ENCODE data around the gene CTCFL. TPM values are rescaled to one million over a fixed set of nuclear protein-coding genes. Genes with fewer than 3 reads are reported as not detected.

The CTCFL gene
- total RNA-seq, 1 experiment from 2014 or later: not detected

DNA sequence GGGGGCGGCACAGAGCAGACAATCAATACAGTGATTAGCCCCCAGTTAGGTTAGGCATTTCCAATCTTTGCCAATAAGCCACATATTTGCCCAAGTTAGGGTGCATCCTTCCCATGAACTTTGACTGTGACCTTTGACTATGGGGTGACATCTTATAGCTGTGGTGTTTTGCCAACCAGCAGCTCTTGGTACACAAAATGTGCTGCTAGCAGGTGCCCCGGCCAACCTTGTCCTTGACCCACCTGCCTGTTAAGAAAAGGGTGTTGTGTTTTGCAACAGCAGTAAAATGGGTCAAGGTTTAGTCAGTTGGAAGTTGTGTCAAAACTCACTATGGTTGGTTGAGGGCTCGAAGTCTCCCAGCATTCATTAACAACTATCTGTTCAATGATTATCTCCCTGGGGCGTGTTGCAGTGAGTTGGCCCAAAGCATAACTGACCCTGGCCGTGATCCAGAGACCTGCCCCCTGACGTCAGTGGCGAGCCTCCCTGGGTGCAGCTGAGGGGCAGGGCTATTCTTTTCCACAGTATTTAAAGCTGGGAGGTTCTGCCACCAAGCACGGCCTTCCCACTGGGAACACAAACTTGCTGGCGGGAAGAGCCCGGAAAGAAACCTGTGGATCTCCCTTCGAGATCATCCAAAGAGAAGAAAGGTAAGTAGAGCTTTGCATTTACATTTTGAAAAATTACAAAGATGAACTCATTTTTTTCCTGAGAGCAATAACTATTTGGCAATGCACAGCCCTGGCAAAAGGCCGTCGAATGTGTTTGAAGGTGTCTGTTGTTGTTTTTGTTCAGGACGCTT lies 35.8 kb upstream of the CTCFL start, which contains the start of gene PCK1:
Gene PCK1 (plus strand): TSS at position 557 of the 802 bp plus-strand sequence. CDS start 302 bp downstream, outside the sequence.
- no peak for DNase-seq (ENCODE audit: low read depth)

GRCh38 chr20:57559658-57560553 lies 35.0 kb upstream of the CTCFL start:
- no peak for DNase-seq (ENCODE audit: low read depth)

DNA sequence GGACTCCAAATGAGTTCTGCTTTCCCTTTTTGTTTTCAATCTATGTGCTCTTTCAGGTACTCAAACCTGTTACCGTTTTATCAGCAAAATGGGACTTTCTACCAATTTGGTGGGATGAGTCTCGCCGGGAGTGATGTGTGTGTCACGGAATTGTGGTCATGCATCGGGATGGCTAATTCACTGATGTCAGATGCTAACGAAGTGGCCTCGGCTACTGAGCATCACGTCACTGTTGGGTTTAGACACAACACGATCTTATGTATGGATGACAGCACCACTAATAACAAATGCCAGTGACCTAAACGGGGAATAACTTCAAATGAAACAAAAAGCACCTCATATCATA lies 34.3 kb upstream of the CTCFL start:
- no peak for DNase-seq (ENCODE audit: low read depth)

GRCh38 chr20:57558614-57559288 lies 33.8 kb upstream of the CTCFL start:
- no peak for DNase-seq (ENCODE audit: low read depth)

GRCh38 chr20:57557926-57558613 lies 33.1 kb upstream of the CTCFL start:
- no peak for DNase-seq (ENCODE audit: low read depth)

DNA sequence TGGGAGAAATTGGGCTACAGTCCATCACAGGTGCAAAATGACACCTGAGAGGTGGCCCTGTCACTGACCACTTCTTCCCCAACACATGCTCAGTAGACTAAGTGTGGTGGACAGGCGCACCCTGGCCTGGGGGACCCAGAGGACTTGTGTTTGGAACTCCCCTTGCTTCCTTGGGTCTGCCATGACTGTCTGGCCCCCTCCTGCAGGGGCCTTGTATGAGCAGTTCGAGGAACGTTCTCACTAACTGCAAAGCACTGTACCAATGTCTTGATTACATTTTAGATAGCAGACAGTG lies 32.0 kb upstream of the CTCFL start:
- no peak for DNase-seq (ENCODE audit: low read depth)

- no peak for DNase-seq (ENCODE audit: low read depth)
These were observed 30.7 kb upstream of the CTCFL start for GRCh38 chr20:57555457-57556184.

DNA sequence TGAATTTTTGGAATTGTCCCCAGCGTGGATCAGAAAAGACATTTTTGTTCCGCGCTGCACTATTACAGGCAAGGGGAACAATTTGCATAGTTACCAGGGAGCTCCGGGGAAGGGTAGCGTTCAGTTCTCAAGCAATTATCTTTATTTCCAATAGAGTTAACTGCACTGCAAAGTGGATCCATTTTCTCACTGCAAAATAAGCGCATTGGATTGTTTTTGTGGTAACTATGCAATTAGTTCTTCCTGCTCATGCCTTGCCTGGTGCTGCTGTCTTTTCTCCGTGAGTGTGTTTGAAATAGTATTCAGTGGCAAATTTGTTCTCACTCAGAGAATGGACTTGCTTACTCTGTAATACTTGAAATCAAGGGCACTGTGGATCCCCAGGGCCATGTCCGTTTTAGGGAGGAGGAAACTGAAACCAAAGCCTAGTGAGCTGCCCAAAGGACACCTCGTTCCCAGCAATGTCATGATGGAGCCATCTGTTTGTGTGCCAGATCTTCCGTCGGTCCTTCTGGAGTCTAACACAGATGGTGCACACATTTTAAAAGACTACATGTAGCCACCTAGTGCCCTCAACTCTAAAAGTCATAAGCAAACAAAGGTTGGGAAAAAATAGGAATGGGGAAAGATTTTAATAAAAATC lies 28.6 kb upstream of the CTCFL start:
- DNase-seq (ENCODE audit: low read depth): no peak

GRCh38 chr20:57552471-57552870 lies 27.5 kb upstream of the CTCFL start:
- no peak for DNase-seq (ENCODE audit: low read depth)

DNA sequence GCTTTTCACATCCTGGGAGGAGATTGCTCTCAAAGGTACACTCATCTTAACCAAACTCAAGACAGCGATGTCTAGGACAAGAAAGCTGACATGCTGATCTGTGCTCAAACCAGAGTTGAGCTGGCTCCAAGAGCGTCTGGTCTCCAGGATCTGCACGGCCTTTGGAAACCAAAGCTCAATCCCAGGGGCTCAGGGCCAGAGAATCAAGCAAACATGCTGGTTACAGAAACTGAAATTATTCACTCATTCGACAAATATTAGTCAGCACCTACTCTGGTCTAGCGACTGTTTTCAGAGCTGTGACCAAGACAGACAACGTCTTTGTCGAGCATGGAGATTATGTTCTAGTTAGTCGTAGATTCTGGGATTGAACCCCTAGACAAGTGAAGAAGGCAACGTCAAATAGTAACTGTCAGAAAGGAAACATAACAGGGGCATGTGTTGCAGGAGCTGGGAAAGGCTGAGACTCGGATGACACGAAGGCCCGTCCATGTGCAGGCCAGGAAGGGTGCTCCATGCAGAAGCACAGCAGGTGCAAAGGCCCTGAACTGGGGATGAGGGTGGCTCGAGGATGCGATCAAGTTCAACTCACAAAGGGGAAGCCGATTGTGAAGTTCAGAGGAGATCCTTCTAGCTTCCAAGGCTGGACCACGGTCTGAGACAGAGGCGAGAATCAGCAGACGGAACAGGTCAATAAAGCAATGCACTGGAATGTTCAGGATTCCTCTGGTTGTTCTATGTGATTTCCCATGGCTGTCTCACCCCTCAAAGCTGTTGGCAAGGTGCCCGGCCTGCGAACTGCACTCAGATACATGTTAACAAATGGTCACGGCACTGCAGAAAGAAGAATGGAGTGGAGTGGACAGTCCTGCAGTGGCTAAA lies 23.5 kb upstream of the CTCFL start:
- no peak for DNase-seq (ENCODE audit: low read depth)

- no peak for DNase-seq (ENCODE audit: low read depth)
These were observed 22.2 kb upstream of the CTCFL start for GRCh38 chr20:57546956-57547649.

DNA sequence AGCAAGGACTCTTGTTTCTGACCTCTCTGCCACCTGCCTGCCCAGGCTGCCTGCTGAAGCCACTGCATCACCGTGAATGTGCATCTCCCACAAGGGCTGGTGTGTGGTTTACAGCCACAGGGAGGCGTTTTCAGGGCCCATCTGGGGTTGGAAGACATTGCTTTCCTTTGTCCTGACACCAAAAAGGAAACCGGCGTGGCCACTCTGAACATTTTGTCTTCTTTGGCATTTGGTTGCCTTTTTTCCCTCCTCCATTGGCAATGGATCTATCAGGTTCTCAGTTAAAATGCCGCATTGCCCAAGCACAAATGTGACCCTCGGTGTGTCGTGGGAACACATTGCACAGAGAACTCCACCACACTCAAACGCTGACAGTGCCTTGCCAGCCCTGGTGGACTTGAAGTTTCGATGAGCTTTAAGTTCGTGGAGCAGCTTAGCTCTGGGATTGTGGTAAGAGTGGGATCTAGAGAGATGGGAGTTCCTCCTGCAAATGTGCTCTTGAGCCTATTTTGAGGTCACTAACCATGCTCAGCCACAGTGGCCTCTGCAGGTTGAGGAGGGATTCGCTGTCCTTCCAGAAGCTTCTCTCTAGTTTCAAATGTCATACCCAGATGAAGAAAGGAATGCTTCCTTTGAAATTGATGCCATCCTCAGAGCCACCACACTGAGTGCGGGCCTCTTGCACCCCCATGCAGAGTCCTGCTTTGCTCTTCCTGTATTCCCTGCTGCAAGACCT lies 21.2 kb upstream of the CTCFL start:
- DNase-seq (ENCODE audit: low read depth): no peak

GRCh38 chr20:57544838-57545564 lies 20.1 kb upstream of the CTCFL start:
- DNase-seq (ENCODE audit: low read depth): no peak

- no peak for DNase-seq (ENCODE audit: low read depth)
These were observed 18.8 kb upstream of the CTCFL start for GRCh38 chr20:57543754-57544153.

DNA sequence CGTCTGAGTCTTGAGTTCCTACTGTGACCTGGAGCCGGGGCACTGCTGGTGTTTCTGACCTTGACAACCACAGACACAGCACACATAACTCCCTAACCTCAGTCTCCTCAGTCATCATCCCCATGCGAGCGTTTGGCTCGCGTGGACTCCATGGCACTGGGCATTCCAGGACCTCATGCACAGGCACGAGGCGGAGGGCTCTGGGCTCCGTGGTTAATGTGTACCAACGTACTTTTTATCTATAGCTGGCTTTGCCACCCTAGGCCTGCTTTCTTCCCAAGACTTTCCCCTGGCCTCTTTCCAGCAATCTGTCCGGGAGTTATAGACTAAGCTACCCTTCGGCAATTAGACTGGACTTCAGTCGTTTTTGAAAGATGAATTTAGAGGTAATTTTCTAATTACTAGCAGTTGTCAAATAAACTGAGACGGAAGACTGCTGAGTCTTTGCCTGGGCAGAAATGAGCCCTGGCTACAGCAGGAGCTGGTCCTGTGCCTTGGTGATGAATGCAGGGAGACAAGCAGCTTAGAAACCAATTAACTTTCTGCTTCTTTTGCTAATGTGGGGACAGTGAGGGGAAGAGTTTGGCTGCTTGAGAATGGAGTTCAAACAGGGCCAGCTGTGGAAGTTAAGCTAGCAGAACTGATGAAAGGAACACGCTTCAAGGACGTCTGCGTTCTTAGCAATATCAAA lies 16.1 kb upstream of the CTCFL start:
- DNase-seq (ENCODE audit: low read depth): no peak

DNA sequence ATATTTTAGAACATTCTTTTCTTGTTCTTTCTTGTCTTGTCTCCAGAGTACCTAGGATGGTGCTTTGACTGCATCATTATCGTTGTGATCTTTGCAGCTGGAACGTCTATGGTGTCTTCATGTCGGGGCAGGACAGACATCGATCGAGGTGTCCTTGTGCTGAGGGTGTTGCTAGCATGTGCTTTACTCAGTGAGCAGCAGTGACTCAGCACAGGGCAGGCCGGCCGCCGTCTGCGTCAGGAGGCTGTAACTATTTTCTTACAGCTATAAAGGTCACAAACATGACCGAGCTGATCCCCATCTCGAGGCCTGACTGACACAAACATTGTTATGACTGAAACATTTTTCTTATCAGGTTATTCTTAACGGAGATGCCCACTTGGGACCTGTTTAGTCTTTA lies 14.9 kb upstream of the CTCFL start:
- peak; percentile 28 for DNase-seq (ENCODE audit: low read depth)

- no peak for DNase-seq (ENCODE audit: low read depth)
These were observed 12.9 kb upstream of the CTCFL start for GRCh38 chr20:57537822-57538221.

Measured in HT1080 (cell line).